Right ventricle myocardium superior (tissue), 1 donor: ENCODE results near the gene GATB. TPM values are rescaled to one million over a fixed set of nuclear protein-coding genes. Genes with fewer than 3 reads are reported as not detected.

ENCODE experiments used
- ATAC-seq: fragments of 200-7000 bp; cut with Tn5 transposase; one replicate; pipeline ENCODE4 v1.9.1; 2020; ENCODE audit warnings: mild to moderate bottlenecking; ENCODE audit not compliant: poor library complexity
- DNase-seq: peaks from one replicate; pipeline ENCODE4 v3.0.0-alpha.2; 2020
- intact Hi-C: fragments of 100-400 bp; cut with DNase I; formaldehyde crosslinking; loops from one replicate; pipeline ENCODE4 v1.11.2; 2022
- total RNA-seq: library from RNA; stranded (reverse); fragmentation: NEBNext Ultra II Directional; extraction: Animal tissue kit (Norgen Biotek cat#: 25700); gene quantifications from one replicate; pipeline ENCODE4 v1.2.1, GENCODE V29; 2021
- donor health status: DM: no; HTN: yes; CAD: no; lungs with severe emphysema.

Gene GATB
- total RNA-seq, 1 donor from 2014 or later: 147 TPM

GRCh38 chr4:151641167-151641566 is 119.6 kb downstream of the GATB start:
- no peak for ATAC-seq
- intact Hi-C loops: no loop called here
- DNase-seq: no peak

GRCh38 chr4:151640381-151640780 is 120.4 kb downstream of the GATB start:
- no peak for ATAC-seq
- intact Hi-C loops: no loop called here
- DNase-seq: no peak

GRCh38 chr4:151638295-151638858 is 122.4 kb downstream of the GATB start:
- ATAC-seq (no peak), DNase-seq (no peak)
- intact Hi-C loops: no loop called here

- ATAC-seq (no peak), DNase-seq (no peak)
- intact Hi-C loops: no loop called here
Measured at GRCh38 chr4:151631349-151631748, 129.5 kb downstream of the GATB start.

- ATAC-seq: no peak
- intact Hi-C loops: no loop called here
- DNase-seq: no peak
Measured at GRCh38 chr4:151629097-151629783, 131.6 kb downstream of the GATB start.

- no peak for DNase-seq
- ATAC-seq: no peak
- intact Hi-C loops: no loop called here
Measured at GRCh38 chr4:151628001-151628608, 132.7 kb downstream of the GATB start.

GRCh38 chr4:151627491-151627890 is 133.3 kb downstream of the GATB start:
- DNase-seq (no peak), ATAC-seq (no peak)
- intact Hi-C loops: no loop called here

- intact Hi-C loops: no loop called here
- ATAC-seq: no peak
- no peak for DNase-seq
Measured at GRCh38 chr4:151626751-151627150, 134.1 kb downstream of the GATB start.

GRCh38 chr4:151626228-151626627 is 134.6 kb downstream of the GATB start:
- ATAC-seq: no peak
- intact Hi-C loops: no loop called here
- no peak for DNase-seq

- no peak for ATAC-seq
Measured at GRCh38 chr4:151624626-151625565, 135.9 kb downstream of the GATB start.

More at GRCh38 chr4:151624626-151625565, 135.9 kb downstream of the GATB start:
- intact Hi-C loops: no loop called here
- no peak for DNase-seq
